GM19025 (cell line): ENCODE measurements around the gene CADPS.
A peak's percentile ranks its signal among the peaks of the same experiment; 100 is the strongest.

Source experiments
- ATAC-seq: cut with Tn5 transposase; IDR thresholded peaks from one replicate; pipeline ENCODE4 v1.9.1; 2021; ENCODE audit warnings: mild to moderate bottlenecking, low read depth, moderate library complexity; ENCODE audit not compliant: unreplicated experiment

Gene CADPS

GRCh38 chr3:62873761-62874710 is 1.2 kb downstream of the CADPS start:
- no peak for ATAC-seq

- no peak for ATAC-seq
These were observed 1.8 kb downstream of the CADPS start for GRCh38 chr3:62873451-62873760.

GRCh38 chr3:62872318-62872717 is 2.9 kb downstream of the CADPS start:
- ATAC-seq: no peak

GRCh38 chr3:62870321-62870720 is 4.9 kb downstream of the CADPS start:
- no peak for ATAC-seq

GRCh38 chr3:62863648-62864047 is 11.6 kb downstream of the CADPS start:
- no peak for ATAC-seq

GRCh38 chr3:62859203-62859791 is 15.9 kb downstream of the CADPS start:
- no peak for ATAC-seq

GRCh38 chr3:62845996-62846395 is 29.2 kb downstream of the CADPS start:
- no peak for ATAC-seq

- no peak for ATAC-seq
These were observed 31.7 kb downstream of the CADPS start for GRCh38 chr3:62843508-62843907.

GRCh38 chr3:62839748-62840147 is 35.5 kb downstream of the CADPS start:
- ATAC-seq: no peak

GRCh38 chr3:62837145-62837787 is 38.0 kb downstream of the CADPS start:
- no peak for ATAC-seq

GRCh38 chr3:62835554-62836236 is 39.5 kb downstream of the CADPS start:
- ATAC-seq: peak; percentile 60

GRCh38 chr3:62833538-62833937 is 41.7 kb downstream of the CADPS start:
- no peak for ATAC-seq

- ATAC-seq: no peak
These were observed 42.7 kb downstream of the CADPS start for GRCh38 chr3:62832553-62832952.

- ATAC-seq: no peak
These were observed 44.4 kb downstream of the CADPS start for GRCh38 chr3:62830727-62831322.

GRCh38 chr3:62827550-62827949 is 47.7 kb downstream of the CADPS start:
- no peak for ATAC-seq

- ATAC-seq: no peak
These were observed 50.1 kb downstream of the CADPS start for GRCh38 chr3:62824965-62825592.

- no peak for ATAC-seq
These were observed 51.7 kb downstream of the CADPS start for GRCh38 chr3:62823461-62824050.

- no peak for ATAC-seq
These were observed 52.3 kb downstream of the CADPS start for GRCh38 chr3:62822905-62823304.

- peak; percentile 72 for ATAC-seq
These were observed 56.9 kb downstream of the CADPS start for GRCh38 chr3:62818347-62818746.

GRCh38 chr3:62817678-62818077 is 57.5 kb downstream of the CADPS start:
- no peak for ATAC-seq
